Progenitor cell of endocrine pancreas (in vitro differentiated cells): ENCODE measurements around the gene SGK1. TPM values are rescaled to one million over a fixed set of nuclear protein-coding genes. Genes with fewer than 3 reads are reported as not detected.

ENCODE experiments used
- DNase-seq: peaks from one replicate; pipeline ENCODE4 v3.0.0; 2021; ENCODE audit warnings: low spot score; ENCODE audit not compliant: unreplicated experiment
- H3K27ac Mint-ChIP-seq: 2 replicates; pipeline ENCODE4 v1.8.0; 2021; ENCODE audit warnings: mild to moderate bottlenecking, moderate library complexity, mixed read lengths
- H3K27me3 Mint-ChIP-seq: 2 replicates; pipeline ENCODE4 v1.8.0; 2021; ENCODE audit warnings: mixed read lengths
- H3K36me3 Mint-ChIP-seq: 2 replicates; pipeline ENCODE4 v1.8.0; 2022; ENCODE audit warnings: mixed read lengths; ENCODE audit not compliant: insufficient read depth
- H3K4me1 Mint-ChIP-seq: 2 replicates; pipeline ENCODE4 v1.8.0; 2021; ENCODE audit warnings: low read depth, mixed read lengths
- H3K4me3 Mint-ChIP-seq: 2 replicates; pipeline ENCODE4 v1.8.0; 2021; ENCODE audit warnings: low read depth, mild to moderate bottlenecking, moderate library complexity, mixed read lengths
- H3K9me3 Mint-ChIP-seq: 2 replicates; pipeline ENCODE4 v1.8.0; 2021; ENCODE audit warnings: low read depth, mixed read lengths
- CTCF ChIP-seq: fragments of 200-600 bp; sonication (generic); IDR thresholded peaks from one replicate; pipeline ENCODE4 v1.5.0; 2021; ENCODE audit warnings: antibody characterized with exemption, mild to moderate bottlenecking; ENCODE audit not compliant: unreplicated experiment
- total RNA-seq: library from RNA; stranded (reverse); gene quantifications from 2 replicates; pipeline ENCODE4 v1.2.1, GENCODE V29; 2021

SGK1 gene
- total RNA-seq, 1 donor from 2014 or later, result 13.9 TPM

DNA sequence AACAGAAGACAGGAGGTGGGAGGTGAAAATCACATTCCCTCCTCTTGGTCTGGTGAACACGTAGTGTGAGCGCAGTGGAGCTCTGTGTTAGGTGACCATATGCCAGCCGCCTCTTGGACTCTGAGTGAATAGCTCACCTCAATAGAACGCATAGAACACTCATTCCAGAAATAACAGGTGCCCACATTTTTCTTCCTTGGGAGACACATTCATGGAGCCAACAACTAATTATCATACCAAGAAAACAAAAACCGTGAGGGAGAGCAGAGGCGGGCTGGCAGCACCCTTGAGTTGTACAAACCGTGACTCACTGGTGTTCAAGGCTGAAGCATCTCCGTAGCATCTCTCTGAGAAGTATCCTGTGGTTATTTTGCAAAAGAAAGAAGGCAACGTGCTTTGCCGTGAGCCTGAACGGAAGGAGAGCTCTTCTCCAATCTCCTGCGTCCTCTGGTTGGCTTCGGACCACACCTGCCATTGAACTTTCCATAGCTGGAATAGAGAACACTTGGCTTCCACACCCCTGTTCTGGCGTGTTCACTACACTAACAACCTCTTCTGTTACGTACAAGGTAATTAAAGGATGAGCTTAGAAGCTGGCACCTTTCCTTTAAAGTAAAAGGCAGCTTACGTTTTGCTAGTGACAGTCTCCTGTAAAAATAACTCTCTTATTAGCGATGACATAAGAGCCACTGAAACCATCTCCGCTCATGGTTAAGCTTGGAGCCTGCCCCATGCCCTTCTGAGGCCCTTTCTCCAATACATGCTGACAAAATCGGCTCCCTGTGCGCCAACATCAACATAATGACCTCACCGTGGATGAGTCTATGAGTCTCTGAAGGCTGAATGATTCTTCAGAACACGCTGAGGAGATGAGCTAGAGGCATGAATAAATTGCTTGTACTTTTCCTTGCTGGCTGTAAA lies 30.2 kb upstream of the SGK1 start:
- peaks cover 4% of the 10 kb centered on the region for H3K4me1 Mint-ChIP-seq
- no peak overlapping the region for H3K27ac Mint-ChIP-seq
- DNase-seq, result no peak
- no peaks in the 10 kb centered on the region for H3K9me3 Mint-ChIP-seq
- H3K27me3 Mint-ChIP-seq, result peaks cover 3% of the 10 kb centered on the region
- H3K4me3 Mint-ChIP-seq, result no peak overlapping the region
- H3K36me3 Mint-ChIP-seq, result no peaks in the 10 kb centered on the region
- no peak for TF ChIP-seq CTCF

- no peak overlapping the region for H3K4me3 Mint-ChIP-seq
- no peaks in the 10 kb centered on the region for H3K27me3 Mint-ChIP-seq
- TF ChIP-seq CTCF, result no peak
- peaks cover 1% of the 10 kb centered on the region for H3K4me1 Mint-ChIP-seq
- H3K27ac Mint-ChIP-seq, result no peak overlapping the region
- no peaks in the 10 kb centered on the region for H3K9me3 Mint-ChIP-seq
- DNase-seq, result no peak
- H3K36me3 Mint-ChIP-seq, result no peaks in the 10 kb centered on the region
Observed at GRCh38 chr6:134346932-134347545, 29.1 kb upstream of the SGK1 start.

DNA sequence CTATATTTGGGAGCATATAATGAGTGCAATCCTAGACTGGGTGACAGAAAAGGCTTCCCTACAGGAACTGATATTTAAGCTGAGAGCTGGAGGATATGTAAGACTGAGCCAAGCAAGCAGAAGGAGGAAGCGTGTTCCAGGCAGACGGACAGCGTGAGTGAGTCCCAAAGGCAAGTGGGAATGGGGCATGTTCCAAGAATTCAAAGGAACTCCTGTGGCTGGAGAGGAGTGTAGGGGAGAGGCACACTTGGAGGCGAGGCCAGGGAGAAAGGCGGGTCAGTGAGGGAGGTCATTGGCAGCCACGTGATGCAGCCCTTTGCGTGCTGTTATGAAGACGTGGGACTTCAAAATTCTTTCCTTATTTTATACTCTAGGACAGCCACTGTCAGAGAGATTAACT lies 27.9 kb upstream of the SGK1 start:
- H3K4me1 Mint-ChIP-seq, result no peaks in the 10 kb centered on the region
- TF ChIP-seq CTCF, result no peak
- DNase-seq, result no peak
- H3K27me3 Mint-ChIP-seq, result no peaks in the 10 kb centered on the region
- no peaks in the 10 kb centered on the region for H3K36me3 Mint-ChIP-seq
- no peak overlapping the region for H3K4me3 Mint-ChIP-seq
- no peak overlapping the region for H3K27ac Mint-ChIP-seq
- H3K9me3 Mint-ChIP-seq, result no peaks in the 10 kb centered on the region

GRCh38 chr6:134343066-134343465 lies 25.2 kb upstream of the SGK1 start:
- Mint-ChIP-seq H3K27me3 (no peaks in the 10 kb centered on the region), H3K9me3 (no peaks in the 10 kb centered on the region), H3K4me1 (no peaks in the 10 kb centered on the region), H3K36me3 (no peaks in the 10 kb centered on the region), H3K27ac (no peak overlapping the region), H3K4me3 (no peak overlapping the region)
- no peak for DNase-seq
- no peak for TF ChIP-seq CTCF

DNA sequence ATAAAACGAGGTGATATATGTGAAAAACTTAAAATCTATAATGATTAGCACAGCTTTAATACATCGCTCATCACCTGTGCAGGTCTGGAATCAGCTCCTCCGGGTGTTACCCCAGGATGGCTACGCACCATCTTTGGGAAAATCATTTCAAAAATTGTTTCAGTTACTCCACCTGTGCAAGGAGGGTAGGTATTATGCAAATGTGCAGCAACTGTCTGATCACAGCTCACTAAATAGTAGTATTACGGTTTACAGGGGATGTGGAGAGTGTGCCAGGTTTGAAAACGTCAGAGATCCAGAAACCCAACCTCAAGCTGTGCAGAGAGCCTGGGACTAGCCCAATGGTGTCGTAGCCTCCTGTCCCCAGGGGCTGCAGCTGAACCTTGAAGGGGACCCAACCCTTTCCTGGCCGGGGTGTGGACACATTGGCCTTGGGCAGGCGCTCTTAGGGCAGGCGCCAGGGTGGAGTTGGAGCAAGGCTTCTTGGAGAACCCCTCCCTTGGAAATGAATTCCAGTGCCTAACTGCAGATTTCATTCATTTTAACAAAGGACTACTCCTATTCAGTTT lies 24.2 kb upstream of the SGK1 start:
- no peaks in the 10 kb centered on the region for H3K36me3 Mint-ChIP-seq
- no peak for TF ChIP-seq CTCF
- no peaks in the 10 kb centered on the region for H3K4me1 Mint-ChIP-seq
- no peak overlapping the region for H3K4me3 Mint-ChIP-seq
- no peaks in the 10 kb centered on the region for H3K9me3 Mint-ChIP-seq
- no peak overlapping the region for H3K27ac Mint-ChIP-seq
- no peaks in the 10 kb centered on the region for H3K27me3 Mint-ChIP-seq
- DNase-seq, result no peak
